ENCODE data around the gene NLGN1. TPM values are rescaled to one million over a fixed set of nuclear protein-coding genes. Genes with fewer than 3 reads are reported as not detected.

Gene NLGN1
- total RNA-seq, 1 experiment from 2014 or later: 0.85 TPM

DNA sequence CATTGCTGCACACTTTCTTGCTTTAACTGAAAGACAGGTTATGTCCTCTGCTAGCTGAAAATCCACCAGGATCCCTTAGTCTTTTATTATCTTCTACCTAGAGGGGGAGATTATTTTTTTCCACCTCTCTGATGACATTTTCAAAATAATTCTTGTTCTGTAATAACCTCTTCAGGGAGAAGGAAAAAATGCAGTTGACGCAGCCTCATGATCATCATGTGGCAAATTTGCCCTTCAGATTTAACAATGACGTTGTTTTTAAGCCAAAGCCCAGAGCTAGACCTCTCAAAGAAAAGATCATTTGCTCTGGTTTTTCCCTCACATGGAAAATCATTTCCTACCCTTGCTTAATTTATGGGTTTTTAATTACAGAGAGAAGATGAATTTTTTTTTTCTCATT is 724.9 kb downstream of the NLGN1 start:
- ATAC-seq (no peak), DNase-seq (ENCODE audit: low read depth, low spot score) (no peak)
- intact Hi-C loops (cut with micrococcal nuclease; ENCODE audit: unreplicated experiment): no loop called here
- H3K4me3 ChIP-seq (ENCODE audit: low read depth in 2 of 2, low read length in 2 of 2): no peak overlapping the region
- H3K27me3 ChIP-seq (ENCODE audit: control insufficient read depth, insufficient read depth, low read length): no peaks in the 10 kb centered on the region
- no peak overlapping the region for H3K27ac ChIP-seq (ENCODE audit: low read length)
- TF ChIP-seq POLR2AphosphoS5 (IDR thresholded peaks at IDR 0.05; ENCODE audit: low read depth, low read length): no peak
- TF ChIP-seq, protein P1, sequence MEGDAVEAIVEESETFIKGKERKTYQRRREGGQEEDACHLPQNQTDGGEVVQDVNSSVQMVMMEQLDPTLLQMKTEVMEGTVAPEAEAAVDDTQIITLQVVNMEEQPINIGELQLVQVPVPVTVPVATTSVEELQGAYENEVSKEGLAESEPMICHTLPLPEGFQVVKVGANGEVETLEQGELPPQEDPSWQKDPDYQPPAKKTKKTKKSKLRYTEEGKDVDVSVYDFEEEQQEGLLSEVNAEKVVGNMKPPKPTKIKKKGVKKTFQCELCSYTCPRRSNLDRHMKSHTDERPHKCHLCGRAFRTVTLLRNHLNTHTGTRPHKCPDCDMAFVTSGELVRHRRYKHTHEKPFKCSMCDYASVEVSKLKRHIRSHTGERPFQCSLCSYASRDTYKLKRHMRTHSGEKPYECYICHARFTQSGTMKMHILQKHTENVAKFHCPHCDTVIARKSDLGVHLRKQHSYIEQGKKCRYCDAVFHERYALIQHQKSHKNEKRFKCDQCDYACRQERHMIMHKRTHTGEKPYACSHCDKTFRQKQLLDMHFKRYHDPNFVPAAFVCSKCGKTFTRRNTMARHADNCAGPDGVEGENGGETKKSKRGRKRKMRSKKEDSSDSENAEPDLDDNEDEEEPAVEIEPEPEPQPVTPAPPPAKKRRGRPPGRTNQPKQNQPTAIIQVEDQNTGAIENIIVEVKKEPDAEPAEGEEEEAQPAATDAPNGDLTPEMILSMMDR (IDR thresholded peaks at IDR 0.05): no peak
- H3K4me1 ChIP-seq (ENCODE audit: control insufficient read depth, insufficient read depth, low read length): no peaks in the 10 kb centered on the region
- ChIA-PET CTCF (no interaction called here), POLR2A (no interaction called here)
- H3K9me3 ChIP-seq (ENCODE audit: control insufficient read depth, insufficient read depth, low read depth, low read length): no peaks in the 10 kb centered on the region
- no TSS peak for BruUV-seq (replicated peaks)
- H3K36me3 ChIP-seq (ENCODE audit: control insufficient read depth, insufficient read depth, low read length): no peaks in the 10 kb centered on the region
- in situ Hi-C loops (cut with HindIII; ENCODE audit: low pct_unique_long_range_greater_than_20kb, low sequenced_read_pairs): no loop called here

DNA sequence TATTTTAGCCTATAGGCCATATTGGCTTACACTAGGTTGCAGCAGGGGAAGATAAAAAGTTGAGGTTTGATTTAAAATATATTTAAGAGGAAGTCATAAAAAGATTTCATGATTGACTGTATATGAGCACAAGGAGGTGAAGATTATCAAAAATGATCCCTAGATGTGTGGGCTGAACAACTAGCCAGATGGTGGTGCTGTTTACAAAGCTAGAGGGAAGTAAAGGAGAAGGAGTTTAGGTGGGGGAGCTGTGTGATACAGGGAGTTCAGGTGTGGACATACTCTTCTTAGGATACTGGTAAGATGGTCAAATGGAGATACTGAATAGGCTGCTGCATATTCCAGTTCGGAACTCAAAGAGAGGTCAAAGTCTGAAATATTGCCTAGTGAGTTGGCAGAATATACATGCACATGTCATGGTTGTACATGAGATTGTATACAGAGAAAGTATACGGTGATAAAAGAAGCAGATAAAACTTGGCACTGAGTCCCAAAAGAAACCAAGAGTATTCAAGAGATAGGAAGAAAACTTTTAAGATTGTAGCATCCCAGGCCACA is 727.8 kb downstream of the NLGN1 start:
- Histone ChIP-seq H3K9me3 (ENCODE audit: control insufficient read depth, insufficient read depth, low read depth, low read length) (no peaks in the 10 kb centered on the region), H3K27me3 (ENCODE audit: control insufficient read depth, insufficient read depth, low read length) (no peaks in the 10 kb centered on the region), H3K4me1 (ENCODE audit: control insufficient read depth, insufficient read depth, low read length) (no peaks in the 10 kb centered on the region), H3K4me3 (ENCODE audit: low read depth in 2 of 2, low read length in 2 of 2) (no peak overlapping the region), H3K36me3 (ENCODE audit: control insufficient read depth, insufficient read depth, low read length) (no peaks in the 10 kb centered on the region), H3K27ac (ENCODE audit: low read length) (no peak overlapping the region)
- CTCF ChIA-PET: no interaction called here
- TF ChIP-seq, protein P1 (IDR thresholded peaks at IDR 0.05): peak; percentile 64
- TF ChIP-seq SIN3A (IDR thresholded peaks at IDR 0.05; ENCODE audit: borderline replicate concordance, insufficient read depth, low read depth, low read length): no peak
- in situ Hi-C loops (cut with HindIII; ENCODE audit: low pct_unique_long_range_greater_than_20kb, low sequenced_read_pairs): no loop called here
- DNase-seq (ENCODE audit: low read depth, low spot score) (no peak), ATAC-seq (0 out of 2 replicates have a peak, but pooled peaks have one; percentile 65)
- no TSS peak for BruUV-seq (replicated peaks)
- POLR2A ChIA-PET: no interaction called here
- intact Hi-C loops (cut with micrococcal nuclease; ENCODE audit: unreplicated experiment): no loop called here

DNA sequence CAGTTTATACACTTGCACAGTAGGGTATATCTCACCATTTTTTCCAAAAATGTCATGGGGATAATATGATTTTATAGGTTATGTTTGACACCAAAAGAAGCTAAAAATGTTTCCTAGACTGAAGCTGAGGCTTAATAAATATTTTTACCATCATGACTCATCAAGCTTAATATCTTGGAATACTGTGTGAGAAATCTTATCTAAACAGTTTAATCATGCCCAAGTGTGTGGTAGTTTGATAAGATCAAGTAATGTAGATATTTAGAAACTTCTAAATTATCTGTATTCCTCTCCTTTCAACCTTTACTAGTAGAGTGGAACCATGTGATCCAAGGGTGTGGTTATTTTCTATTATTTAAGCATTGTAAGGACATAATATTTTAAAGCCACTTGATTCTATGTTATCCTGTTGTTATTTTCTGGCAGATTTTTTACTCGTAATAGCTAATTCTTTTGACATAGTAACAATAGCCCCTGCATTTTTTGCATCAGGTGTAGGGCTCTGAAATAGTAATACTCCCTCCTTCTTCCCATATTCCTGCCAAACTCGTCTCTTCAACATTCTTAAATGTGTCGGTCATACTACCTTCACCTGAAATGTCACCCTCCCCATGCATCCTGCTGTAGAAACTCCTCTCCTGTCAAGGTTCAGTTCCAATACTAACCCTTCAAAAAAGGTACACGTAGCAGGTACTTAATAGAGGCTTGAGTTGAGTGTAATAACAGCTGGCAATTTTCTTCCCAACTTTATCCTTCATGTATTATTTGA is 729.6 kb downstream of the NLGN1 start:
- H3K27ac ChIP-seq (ENCODE audit: low read length): no peak overlapping the region
- intact Hi-C loops (cut with micrococcal nuclease; ENCODE audit: unreplicated experiment): no loop called here
- no peak for DNase-seq (ENCODE audit: low read depth, low spot score)

More for the DNA sequence above, 729.6 kb downstream of the NLGN1 start:
- no TSS peak for BruUV-seq (replicated peaks)
- ATAC-seq: no peak
- ChIA-PET CTCF (no interaction called here), POLR2A (no interaction called here)
- no peak overlapping the region for H3K4me3 ChIP-seq (ENCODE audit: low read depth in 2 of 2, low read length in 2 of 2)
- no peaks in the 10 kb centered on the region for H3K9me3 ChIP-seq (ENCODE audit: control insufficient read depth, insufficient read depth, low read depth, low read length)
- in situ Hi-C loops (cut with HindIII; ENCODE audit: low pct_unique_long_range_greater_than_20kb, low sequenced_read_pairs): no loop called here
- no peaks in the 10 kb centered on the region for H3K4me1 ChIP-seq (ENCODE audit: control insufficient read depth, insufficient read depth, low read length)
- TF ChIP-seq, protein P1 (IDR thresholded peaks at IDR 0.05): no peak
- TF ChIP-seq TCF7L2 (IDR thresholded peaks at IDR 0.05; ENCODE audit: low read depth, low read length): no peak
- TF ChIP-seq SIN3A (IDR thresholded peaks at IDR 0.05; ENCODE audit: borderline replicate concordance, insufficient read depth, low read depth, low read length): no peak
- TF ChIP-seq POLR2AphosphoS5 (IDR thresholded peaks at IDR 0.05; ENCODE audit: low read depth, low read length): no peak
- TF ChIP-seq, protein P2, sequence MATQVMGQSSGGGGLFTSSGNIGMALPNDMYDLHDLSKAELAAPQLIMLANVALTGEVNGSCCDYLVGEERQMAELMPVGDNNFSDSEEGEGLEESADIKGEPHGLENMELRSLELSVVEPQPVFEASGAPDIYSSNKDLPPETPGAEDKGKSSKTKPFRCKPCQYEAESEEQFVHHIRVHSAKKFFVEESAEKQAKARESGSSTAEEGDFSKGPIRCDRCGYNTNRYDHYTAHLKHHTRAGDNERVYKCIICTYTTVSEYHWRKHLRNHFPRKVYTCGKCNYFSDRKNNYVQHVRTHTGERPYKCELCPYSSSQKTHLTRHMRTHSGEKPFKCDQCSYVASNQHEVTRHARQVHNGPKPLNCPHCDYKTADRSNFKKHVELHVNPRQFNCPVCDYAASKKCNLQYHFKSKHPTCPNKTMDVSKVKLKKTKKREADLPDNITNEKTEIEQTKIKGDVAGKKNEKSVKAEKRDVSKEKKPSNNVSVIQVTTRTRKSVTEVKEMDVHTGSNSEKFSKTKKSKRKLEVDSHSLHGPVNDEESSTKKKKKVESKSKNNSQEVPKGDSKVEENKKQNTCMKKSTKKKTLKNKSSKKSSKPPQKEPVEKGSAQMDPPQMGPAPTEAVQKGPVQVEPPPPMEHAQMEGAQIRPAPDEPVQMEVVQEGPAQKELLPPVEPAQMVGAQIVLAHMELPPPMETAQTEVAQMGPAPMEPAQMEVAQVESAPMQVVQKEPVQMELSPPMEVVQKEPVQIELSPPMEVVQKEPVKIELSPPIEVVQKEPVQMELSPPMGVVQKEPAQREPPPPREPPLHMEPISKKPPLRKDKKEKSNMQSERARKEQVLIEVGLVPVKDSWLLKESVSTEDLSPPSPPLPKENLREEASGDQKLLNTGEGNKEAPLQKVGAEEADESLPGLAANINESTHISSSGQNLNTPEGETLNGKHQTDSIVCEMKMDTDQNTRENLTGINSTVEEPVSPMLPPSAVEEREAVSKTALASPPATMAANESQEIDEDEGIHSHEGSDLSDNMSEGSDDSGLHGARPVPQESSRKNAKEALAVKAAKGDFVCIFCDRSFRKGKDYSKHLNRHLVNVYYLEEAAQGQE (IDR thresholded peaks at IDR 0.05; ENCODE audit: insufficient read depth in 1 of 2, low read depth in 2 of 2, low read length in 1 of 2): no peak
- H3K27me3 ChIP-seq (ENCODE audit: control insufficient read depth, insufficient read depth, low read length): no peaks in the 10 kb centered on the region
- no peaks in the 10 kb centered on the region for H3K36me3 ChIP-seq (ENCODE audit: control insufficient read depth, insufficient read depth, low read length)

Measured in Panc1 (cell line).